Keratinocyte (primary cell): ENCODE data around the gene TMBIM6.

Experiments
- CTCF ChIP-seq, 3 experiments: IDR thresholded peaks in 1 of 3; conservative IDR thresholded peaks in 1 of 3; optimal IDR thresholded peaks in 1 of 3; 2 replicates in 2 of 3; 3 replicates in 1 of 3; pipeline versions ENCODE3 to v1.5.1; 2011; ENCODE audit warnings: low read length in 3 of 3, mild to moderate bottlenecking in 3 of 3, moderate library complexity in 2 of 3, control low read depth in 1 of 3, inconsistent platforms in 1 of 3; ENCODE audit not compliant: insufficient read depth in 2 of 3; ENCODE audit errors: extremely low read depth in 1 of 3
- EZH2 ChIP-seq: IDR thresholded peaks from one replicate; pipeline ENCODE4 v1.6.1; 2012; ENCODE audit warnings: inconsistent platforms, mild to moderate bottlenecking, low read length, moderate library complexity

GRCh38 chr12:49801141-49802063 is 60.0 kb downstream of the TMBIM6 start:
- no peak for TF ChIP-seq CTCF (optimal IDR thresholded peaks at IDR 0.05 in 1 of 3, IDR thresholded peaks at IDR 0.05 in 1 of 3, conservative IDR thresholded peaks at IDR 0.05 in 1 of 3; ENCODE audit: extremely low read depth in 1 of 3, insufficient read depth in 2 of 3, low read length in 3 of 3)
- TF ChIP-seq EZH2, result no peak
